Activated CD8-positive, alpha-beta T cell treated with anti-CD3 and anti-CD28 coated beads for 36 hours (primary cell): ENCODE results near the gene GNAZ. TPM values are rescaled to one million over a fixed set of nuclear protein-coding genes. Genes with fewer than 3 reads are reported as not detected.

Experiments used
- ATAC-seq: fragments of 200-7000 bp; cut with Tn5 transposase; one replicate; pipeline ENCODE4 v1.10.0; 2021; ENCODE audit warnings: mild to moderate bottlenecking, moderate library complexity
- CTCF ChIA-PET: fragments of 350-600 bp; sonication (Branson Sonifier 250); formaldehyde crosslinking; loops from one replicate; lab custom pipeline; 2021; ENCODE audit warnings: antibody characterized with exemption; lab: Charles Lee
- POLR2A ChIA-PET: fragments of 350-600 bp; sonication (Branson Sonifier 250); formaldehyde crosslinking; loops from one replicate; lab custom pipeline; 2021; ENCODE audit warnings: antibody characterized with exemption; lab: Charles Lee
- DNase-seq: peaks from one replicate; pipeline ENCODE4 v3.0.0-alpha.2; 2020
- H3K27ac Mint-ChIP-seq: one replicate; pipeline ENCODE4 v1.8.0; 2021; ENCODE audit warnings: mild to moderate bottlenecking, mixed read lengths
- H3K27me3 Mint-ChIP-seq: one replicate; pipeline ENCODE4 v1.8.0; 2021; ENCODE audit warnings: mixed read lengths
- H3K36me3 Mint-ChIP-seq: one replicate; pipeline ENCODE4 v1.8.0; 2021; ENCODE audit warnings: low read depth, mixed read lengths
- H3K4me1 Mint-ChIP-seq: one replicate; pipeline ENCODE4 v1.8.0; 2021; ENCODE audit warnings: low read depth, mixed read lengths
- H3K4me3 Mint-ChIP-seq: one replicate; pipeline ENCODE4 v1.8.0; 2021; ENCODE audit warnings: mild to moderate bottlenecking, moderate library complexity, mixed read lengths
- H3K9me3 Mint-ChIP-seq: one replicate; pipeline ENCODE4 v1.8.0; 2021; ENCODE audit warnings: mixed read lengths
- CTCF ChIP-seq: fragments of 200-600 bp; IDR thresholded peaks from one replicate; pipeline ENCODE4 v1.8.0; 2022; ENCODE audit warnings: antibody characterized with exemption, mild to moderate bottlenecking
- intact Hi-C: fragments of 100-400 bp; cut with micrococcal nuclease; formaldehyde crosslinking; loops from one replicate; pipeline ENCODE4 v1.10.0; 2022
- total RNA-seq, 2 experiments: library from RNA; stranded (reverse); gene quantifications; one replicate each; pipeline ENCODE4 v1.2.3, GENCODE V29; 2021

Gene GNAZ
- total RNA-seq, 2 experiments from 2014 or later = 0.50 to 0.56 TPM

DNA sequence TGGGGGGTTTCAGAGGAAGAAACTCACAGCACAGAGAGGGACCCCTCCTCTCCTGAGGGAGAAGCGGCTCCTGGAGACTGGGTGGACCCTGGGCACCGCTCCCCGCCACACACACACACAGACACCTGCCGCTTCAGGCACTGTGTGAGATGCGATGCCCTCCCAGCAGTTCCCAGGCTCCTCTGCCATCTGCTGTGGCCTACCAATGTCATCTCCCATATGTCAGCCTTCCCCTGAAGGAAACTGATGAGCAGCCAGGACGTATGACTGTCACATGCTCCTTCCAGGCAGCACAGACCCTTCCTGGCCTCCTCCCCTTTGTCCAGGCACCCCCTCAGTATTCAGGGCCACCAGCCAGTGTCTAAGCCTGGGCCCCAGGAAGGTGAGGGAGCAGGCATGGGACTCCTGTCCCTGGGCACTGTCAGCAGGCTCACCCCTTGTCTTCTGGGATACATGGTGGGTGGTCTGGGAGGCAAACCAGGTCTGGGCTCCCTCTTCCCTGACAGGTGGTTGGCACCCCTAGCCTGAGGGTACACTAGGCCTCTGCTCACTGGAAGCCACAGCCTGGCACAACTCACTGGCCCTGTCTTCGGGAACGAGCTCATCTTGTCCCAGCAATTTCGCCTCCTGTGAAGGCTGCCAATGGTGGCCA is 98.2 kb downstream of the GNAZ start:
- H3K27me3 Mint-ChIP-seq = no peaks in the 10 kb centered on the region
- intact Hi-C loops = no loop called here
- POLR2A ChIA-PET = no interaction called here

DNA sequence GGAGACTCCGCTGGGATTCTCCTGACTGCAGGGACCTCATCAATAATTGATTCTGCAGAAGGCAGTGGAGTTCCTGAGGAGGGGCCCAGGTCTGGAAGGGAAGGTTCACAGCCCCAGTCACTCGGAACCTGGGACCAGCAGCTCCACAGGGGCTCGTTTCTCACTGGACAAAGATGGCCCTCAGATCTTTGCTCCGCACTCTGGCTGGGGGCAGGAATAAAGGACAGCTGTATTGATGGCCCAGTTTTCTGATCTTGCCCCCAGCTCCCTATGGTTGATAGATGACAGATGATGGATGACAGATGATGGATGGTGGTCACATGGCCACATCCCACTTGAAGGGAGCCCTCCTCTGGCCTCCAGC is 98.7 kb downstream of the GNAZ start:
- Mint-ChIP-seq H3K9me3 (no peaks in the 10 kb centered on the region), H3K4me1 (peaks cover 2% of the 10 kb centered on the region), H3K27me3 (no peaks in the 10 kb centered on the region), H3K36me3 (no peaks in the 10 kb centered on the region), H3K27ac (no peak overlapping the region), H3K4me3 (no peak overlapping the region)
- TF ChIP-seq CTCF = no peak
- ATAC-seq (no peak), DNase-seq (no peak)
- intact Hi-C loops = no loop called here
- CTCF ChIA-PET = no interaction called here
- POLR2A ChIA-PET = no interaction called here

More for the DNA sequence above, 98.2 kb downstream of the GNAZ start:
- TF ChIP-seq CTCF = no peak
- Mint-ChIP-seq H3K9me3 (no peaks in the 10 kb centered on the region), H3K36me3 (no peaks in the 10 kb centered on the region), H3K27ac (no peak overlapping the region), H3K4me1 (no peaks in the 10 kb centered on the region), H3K4me3 (no peak overlapping the region)
- no peak for ATAC-seq
- no peak for DNase-seq
- CTCF ChIA-PET = no interaction called here

Other genes starting within 250 kb of the GNAZ start
- gene IGLL5, start 182.7 kb upstream of the GNAZ start, total RNA-seq = not detected
- not detected for gene RSPH14, start 71.5 kb downstream of the GNAZ start, total RNA-seq
- gene RAB36, start 75.0 kb downstream of the GNAZ start, total RNA-seq = under 1 TPM; 0.20 to 0.22 TPM
- 10 to 100 TPM; 30.4 to 32.0 TPM for gene BCR, start 110.0 kb downstream of the GNAZ start, total RNA-seq